Thyroid gland (tissue), 4 donors: Measurements from ENCODE around the gene MORF4L2. TPM values are rescaled to one million over a fixed set of nuclear protein-coding genes. Genes with fewer than 3 reads are reported as not detected.

Experiments
- DNase-seq, 2 donors: peaks; one replicate each; pipeline ENCODE4 v3.0.0-alpha.2; 2019
- H3K27ac ChIP-seq, 3 donors: fragments of 200-600 bp; sonication (generic); 1 replicate in 2 of 3; 2 replicates in 1 of 3; pipeline ENCODE4 v1.5.1; 2016 to 2019; ENCODE audit warnings: mild to moderate bottlenecking in 1 of 3, moderate library complexity in 1 of 3
- H3K27me3 ChIP-seq: fragments of 200-600 bp; sonication (generic); one replicate; pipeline ENCODE4 v1.5.1; 2019
- H3K36me3 ChIP-seq, 2 donors: fragments of 200-600 bp; sonication (generic); one replicate each; pipeline ENCODE4 v1.5.1; 2016 to 2019
- H3K4me1 ChIP-seq, 2 donors: fragments of 200-600 bp; sonication (generic); one replicate each; pipeline ENCODE4 v1.5.1; 2017 to 2019
- H3K4me3 ChIP-seq, 3 donors: fragments of 200-600 bp; sonication (generic); replicated peaks in 1 of 3; 1 replicate in 2 of 3; 2 replicates in 1 of 3; pipeline ENCODE4 v1.5.1; 2016; ENCODE audit warnings: mild to moderate bottlenecking in 1 of 3
- H3K9me3 ChIP-seq: fragments of 200-600 bp; sonication (generic); one replicate; pipeline ENCODE4 v1.5.1; 2017
- POLR2A ChIP-seq, 2 donors: fragments of 450-650 bp; IDR thresholded peaks; one replicate each; pipeline ENCODE4 v1.6.1; 2017; ENCODE audit warnings: antibody characterized with exemption in 2 of 2, mild to moderate bottlenecking in 2 of 2, moderate library complexity in 1 of 2
- WGBS, 2 donors: methylation state at CpG; one replicate each; pipeline ENCODE4 v1.1.5; 2017; 5-methylcytosine and 5-hydroxymethylcytosine counted together
- intact Hi-C: fragments of 100-400 bp; cut with DNase I; formaldehyde crosslinking; loops from one replicate; pipeline ENCODE4 v1.15.1; 2023
- total RNA-seq, 4 donors: library from RNA; depleted of rRNA; stranded (reverse); fragments of >200 nt; gene quantifications; one replicate each; pipeline ENCODE4 v1.2.3, GENCODE V29; 2016
- TF ChIP-seq, protein P1 (sequence below), 6 experiments: fragments of 200-600 bp in 3 of 6; fragments of 450-650 bp in 3 of 6; sonication (generic) in 3 of 6; IDR thresholded peaks; one replicate each; pipeline ENCODE4 v1.5.1; 2016 to 2019; ENCODE audit warnings: antibody characterized with exemption in 6 of 6, mild to moderate bottlenecking in 2 of 6, inconsistent platforms in 1 of 6, moderate library complexity in 1 of 6

Gene MORF4L2
- total RNA-seq, 4 donors from 2014 or later = 273 to 382 (median 361) TPM

DNA sequence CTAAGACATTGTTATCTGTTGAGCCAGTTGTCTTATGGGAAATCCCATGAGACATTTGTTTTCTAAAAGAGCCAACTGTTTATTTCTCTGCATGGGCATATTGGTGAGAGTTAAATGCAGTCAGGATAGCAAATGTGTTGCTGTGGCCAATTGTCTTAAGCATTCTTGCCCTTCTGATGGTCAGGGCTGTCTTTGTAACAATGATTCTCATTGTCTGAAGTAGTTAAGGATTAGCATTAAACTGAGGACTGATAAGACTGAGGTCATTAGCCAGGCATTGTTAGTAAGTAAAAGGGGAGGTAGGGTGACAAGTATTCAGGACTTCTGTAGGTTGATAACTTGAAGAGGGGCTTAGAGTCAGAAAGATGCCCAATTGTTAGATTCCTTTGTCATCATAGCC lies 11.2 kb upstream of the MORF4L2 start:
- Histone ChIP-seq H3K9me3 (no peaks in the 10 kb centered on the region), H3K27ac (no peak overlapping the region), H3K36me3 (no peaks in the 10 kb centered on the region), H3K4me3 (no peak overlapping the region), H3K27me3 (no peaks in the 10 kb centered on the region), H3K4me1 (no peaks in the 10 kb centered on the region)
- intact Hi-C loops = no loop called here
- no peak for DNase-seq
- no peak for TF ChIP-seq POLR2A (IDR thresholded peaks at IDR 0.05)
- TF ChIP-seq, protein P1, sequence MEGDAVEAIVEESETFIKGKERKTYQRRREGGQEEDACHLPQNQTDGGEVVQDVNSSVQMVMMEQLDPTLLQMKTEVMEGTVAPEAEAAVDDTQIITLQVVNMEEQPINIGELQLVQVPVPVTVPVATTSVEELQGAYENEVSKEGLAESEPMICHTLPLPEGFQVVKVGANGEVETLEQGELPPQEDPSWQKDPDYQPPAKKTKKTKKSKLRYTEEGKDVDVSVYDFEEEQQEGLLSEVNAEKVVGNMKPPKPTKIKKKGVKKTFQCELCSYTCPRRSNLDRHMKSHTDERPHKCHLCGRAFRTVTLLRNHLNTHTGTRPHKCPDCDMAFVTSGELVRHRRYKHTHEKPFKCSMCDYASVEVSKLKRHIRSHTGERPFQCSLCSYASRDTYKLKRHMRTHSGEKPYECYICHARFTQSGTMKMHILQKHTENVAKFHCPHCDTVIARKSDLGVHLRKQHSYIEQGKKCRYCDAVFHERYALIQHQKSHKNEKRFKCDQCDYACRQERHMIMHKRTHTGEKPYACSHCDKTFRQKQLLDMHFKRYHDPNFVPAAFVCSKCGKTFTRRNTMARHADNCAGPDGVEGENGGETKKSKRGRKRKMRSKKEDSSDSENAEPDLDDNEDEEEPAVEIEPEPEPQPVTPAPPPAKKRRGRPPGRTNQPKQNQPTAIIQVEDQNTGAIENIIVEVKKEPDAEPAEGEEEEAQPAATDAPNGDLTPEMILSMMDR (IDR thresholded peaks at IDR 0.05) = no peak

DNA sequence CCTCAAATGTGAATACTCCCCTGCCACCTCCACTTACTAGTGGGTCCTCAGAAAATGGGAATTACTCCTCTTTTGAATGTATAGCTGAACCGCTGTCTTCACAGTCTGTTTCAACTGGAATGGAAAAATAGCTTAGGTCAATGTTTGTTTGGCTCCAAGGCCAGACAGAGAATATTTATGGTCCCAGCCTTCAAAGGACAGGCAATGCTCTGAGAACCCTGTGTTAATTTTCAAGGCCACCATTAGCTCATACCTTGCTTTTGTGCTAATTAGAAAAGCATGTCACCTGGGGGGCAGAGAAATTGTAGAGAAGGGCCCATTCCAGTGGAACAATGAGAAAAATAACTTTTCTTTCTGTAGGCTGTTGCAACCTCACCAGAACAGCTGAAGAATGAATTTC lies 4.6 kb upstream of the MORF4L2 start:
- no peak overlapping the region for H3K27ac ChIP-seq
- WGBS, 2 donors = 88 to 100% methylated on average over 1 of the region's 1 CpG
- H3K9me3 ChIP-seq = no peaks in the 10 kb centered on the region
- H3K27me3 ChIP-seq = no peaks in the 10 kb centered on the region
- TF ChIP-seq, protein P1 (IDR thresholded peaks at IDR 0.05) = no peak
- no peak for TF ChIP-seq POLR2A (IDR thresholded peaks at IDR 0.05)
- no peak overlapping the region for H3K4me3 ChIP-seq
- intact Hi-C loops = no loop called here
- DNase-seq = no peak
- no peaks in the 10 kb centered on the region for H3K4me1 ChIP-seq
- H3K36me3 ChIP-seq = no peaks in the 10 kb centered on the region

DNA sequence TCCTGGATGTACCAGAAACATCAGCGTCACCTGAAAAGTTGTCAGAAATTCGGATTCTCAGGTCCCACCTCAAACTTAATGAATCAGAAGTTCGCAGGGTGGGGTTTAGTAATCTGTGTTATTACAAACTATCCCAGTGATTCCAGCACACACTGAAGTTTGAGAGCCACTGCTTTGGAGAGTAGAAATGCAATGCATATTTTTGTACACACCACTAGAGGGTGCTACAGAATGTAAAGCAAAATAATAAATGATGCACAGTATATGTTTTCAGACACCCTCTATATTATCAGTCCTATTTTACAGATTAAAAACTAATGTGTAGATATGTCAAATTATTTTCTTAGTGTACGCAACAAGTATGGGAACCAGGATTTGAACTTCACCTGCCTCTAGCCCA lies 2.4 kb upstream of the MORF4L2 start:
- TF ChIP-seq, protein P1 (IDR thresholded peaks at IDR 0.05) = peak; percentile 34 to 60 (median 50)
- no peak for TF ChIP-seq POLR2A (IDR thresholded peaks at IDR 0.05)
- H3K27me3 ChIP-seq = no peaks in the 10 kb centered on the region
- no peak for DNase-seq
- H3K9me3 ChIP-seq = no peaks in the 10 kb centered on the region
- WGBS, 2 donors = 30 to 38% methylated on average over 4 of the region's 4 CpGs
- H3K27ac ChIP-seq = peak overlapping the region in 1 of 3 donors; percentile 100
- no peak overlapping the region for H3K4me3 ChIP-seq
- peaks cover 0 to 2% of the 10 kb centered on the region in 2 donors for H3K36me3 ChIP-seq
- H3K4me1 ChIP-seq = no peaks in the 10 kb centered on the region
- intact Hi-C loops = no loop called here

DNA sequence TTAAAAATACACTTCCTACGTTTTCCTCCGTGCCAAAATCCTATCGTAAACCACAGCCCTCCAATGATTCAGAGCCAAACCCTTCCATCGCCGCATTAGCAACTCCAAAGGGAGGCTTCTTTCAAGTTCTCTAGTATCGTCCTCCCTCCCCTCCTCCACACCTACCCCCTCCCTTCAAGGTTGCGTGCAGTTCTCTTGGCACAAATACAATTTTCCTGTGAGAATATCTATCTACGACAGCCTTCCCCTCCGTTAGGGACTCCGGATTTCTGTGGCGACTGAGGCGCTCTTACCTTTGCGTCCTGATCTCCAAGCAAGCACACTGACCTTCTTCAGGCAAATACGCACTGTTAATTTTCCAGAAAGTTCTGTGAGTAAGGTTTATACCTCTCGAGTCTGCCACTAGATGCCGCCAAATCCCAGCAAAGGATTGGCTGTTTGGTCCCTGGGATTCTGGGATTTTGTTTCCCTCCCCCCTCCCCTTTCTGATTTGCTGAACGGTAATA lies 1.2 kb upstream of the MORF4L2 start:
- WGBS, 2 donors = 0% methylated on average over 17 of the region's 17 CpGs
- Histone ChIP-seq H3K4me1 (no peaks in the 10 kb centered on the region), H3K36me3 (peaks cover 0 to 4% of the 10 kb centered on the region in 2 donors), H3K27ac (peak overlapping the region; percentile 97 to 100 (median 99)), H3K4me3 (peak overlapping the region in 2 of 3 donors; percentile 38 to 68), H3K9me3 (no peaks in the 10 kb centered on the region), H3K27me3 (no peaks in the 10 kb centered on the region)
- intact Hi-C loops = no loop called here
- TF ChIP-seq POLR2A (IDR thresholded peaks at IDR 0.05) = peak in 1 of 2 donors; percentile 33
- TF ChIP-seq, protein P1 (IDR thresholded peaks at IDR 0.05) = peak in 5 of 6 experiments; percentile 15 to 74 (median 58)
- peak; percentile 63 to 71 for DNase-seq

DNA sequence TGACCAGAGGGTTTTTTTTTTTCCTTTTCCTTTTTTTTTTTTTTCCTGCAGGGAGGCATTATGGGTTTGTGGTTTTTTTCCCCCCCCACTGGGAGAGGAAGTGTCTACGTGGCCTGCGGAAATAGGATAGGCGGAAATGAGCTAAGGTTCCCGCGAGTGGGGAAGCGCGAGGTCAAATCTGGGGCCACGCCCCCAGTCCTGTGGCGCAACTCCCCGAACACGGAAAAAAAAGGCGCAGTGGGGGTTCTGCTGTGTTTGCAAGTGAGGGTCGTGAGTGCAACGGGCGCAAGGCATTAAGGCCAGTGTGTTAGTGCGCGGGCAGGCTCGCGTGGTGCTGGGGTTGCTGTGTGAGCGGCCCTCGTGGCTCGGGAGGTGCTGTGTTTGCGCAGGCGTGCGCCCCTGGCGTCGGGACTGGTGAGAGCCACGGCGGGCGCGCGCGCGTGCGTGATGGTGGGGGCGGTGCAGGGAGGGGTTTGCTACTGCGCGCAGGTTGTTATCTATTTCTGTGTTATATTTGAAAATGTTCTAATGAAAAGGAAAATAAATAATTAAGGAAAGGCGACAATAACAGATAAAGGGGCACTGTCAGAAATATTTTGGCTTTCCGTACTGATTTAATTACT lies 685 bp upstream of the MORF4L2 start:
- no peaks in the 10 kb centered on the region for H3K4me1 ChIP-seq
- peak overlapping the region in 2 of 3 donors; percentile 38 to 68 for H3K4me3 ChIP-seq
- H3K9me3 ChIP-seq = no peaks in the 10 kb centered on the region
- H3K27ac ChIP-seq = peak overlapping the region; percentile 97 to 100 (median 99)
- WGBS, 2 donors = 0% methylated on average over 30 to 32 of the region's 40 CpGs
- TF ChIP-seq, protein P1 (IDR thresholded peaks at IDR 0.05) = peak in 5 of 6 experiments; percentile 19 to 57 (median 47)
- TF ChIP-seq POLR2A (IDR thresholded peaks at IDR 0.05) = peak in 1 of 2 donors; percentile 76
- H3K36me3 ChIP-seq = peaks cover 0 to 4% of the 10 kb centered on the region in 2 donors
- intact Hi-C loops = no loop called here
- H3K27me3 ChIP-seq = no peaks in the 10 kb centered on the region
- peak; percentile 89 to 90 for DNase-seq
